Neural progenitor cell (in vitro differentiated cells): Measurements from ENCODE around the gene CARD19. TPM values are rescaled to one million over a fixed set of nuclear protein-coding genes. Genes with fewer than 3 reads are reported as not detected.
A peak's percentile ranks its signal among the peaks of the same experiment; 100 is the strongest.

Experiments used
- DNase-seq: peaks from one replicate; pipeline ENCODE4 v3.0.0-alpha.2; 2016; ENCODE audit warnings: low spot score
- H2AFZ ChIP-seq: fragments of 200-600 bp; sonication (generic); replicated peaks from 2 replicates; pipeline ENCODE4 v1.6.1; 2016; ENCODE audit warnings: antibody characterized with exemption
- H3F3A ChIP-seq: fragments of 200-600 bp; sonication (generic); 2 replicates; pipeline ENCODE4 v1.6.1; 2016; ENCODE audit warnings: antibody characterized with exemption, low read depth
- H3K27ac ChIP-seq: fragments of 200-600 bp; sonication (generic); 2 replicates; pipeline ENCODE4 v1.5.1; 2016; ENCODE audit warnings: mild to moderate bottlenecking
- H3K27me3 ChIP-seq: fragments of 200-600 bp; sonication (generic); 2 replicates; pipeline ENCODE4 v1.6.1; 2016; ENCODE audit warnings: mild to moderate bottlenecking, moderate library complexity
- H3K36me3 ChIP-seq: fragments of 200-600 bp; sonication (generic); 2 replicates; pipeline ENCODE4 v1.5.1; 2016
- H3K4me1 ChIP-seq: fragments of 200-600 bp; sonication (generic); 2 replicates; pipeline ENCODE4 v1.6.1; 2016; ENCODE audit warnings: mixed run types
- H3K4me2 ChIP-seq: fragments of 200-600 bp; sonication (generic); 2 replicates; pipeline ENCODE4 v1.6.1; 2016
- H3K4me3 ChIP-seq: fragments of 200-600 bp; sonication (generic); 2 replicates; pipeline ENCODE4 v1.5.1; 2016
- H3K79me2 ChIP-seq: fragments of 200-600 bp; sonication (generic); 2 replicates; pipeline ENCODE4 v1.6.1; 2016; ENCODE audit warnings: low read depth
- H3K9ac ChIP-seq: fragments of 200-600 bp; sonication (generic); 2 replicates; pipeline ENCODE4 v1.6.1; 2016
- H3K9me3 ChIP-seq: fragments of 200-600 bp; sonication (generic); 2 replicates; pipeline ENCODE4 v1.5.1; 2016; ENCODE audit warnings: low read depth
- H4K20me1 ChIP-seq: fragments of 200-600 bp; sonication (generic); 2 replicates; pipeline ENCODE4 v1.6.1; 2016; ENCODE audit warnings: low read depth
- H3K27ac Mint-ChIP-seq: 3 replicates; pipeline ENCODE4 v1.8.0; 2021; ENCODE audit warnings: mixed read lengths
- H3K27me3 Mint-ChIP-seq: 2 replicates; pipeline ENCODE4 v1.8.0; 2022; ENCODE audit warnings: low read depth, mild to moderate bottlenecking, inconsistent platforms, moderate library complexity, mixed read lengths; ENCODE audit not compliant: insufficient read depth
- H3K36me3 Mint-ChIP-seq: 3 replicates; pipeline ENCODE4 v1.8.0; 2021; ENCODE audit warnings: mixed read lengths
- H3K4me1 Mint-ChIP-seq: 3 replicates; pipeline ENCODE4 v1.8.0; 2021; ENCODE audit warnings: mixed read lengths
- H3K4me3 Mint-ChIP-seq: 3 replicates; pipeline ENCODE4 v1.8.0; 2021; ENCODE audit warnings: mild to moderate bottlenecking, moderate library complexity, mixed read lengths
- H3K9me3 Mint-ChIP-seq: 3 replicates; pipeline ENCODE4 v1.8.0; 2020; ENCODE audit warnings: mixed read lengths
- CTCF ChIP-seq: fragments of 200-600 bp; sonication (generic); IDR thresholded peaks from 2 replicates; pipeline ENCODE4 v1.5.1; 2017; ENCODE audit warnings: antibody characterized with exemption, mild to moderate bottlenecking
- EZH2 ChIP-seq: fragments of 200-600 bp; sonication (generic); IDR thresholded peaks from 2 replicates; pipeline ENCODE4 v1.6.1; 2017; ENCODE audit warnings: antibody characterized with exemption, mild to moderate bottlenecking, moderate library complexity
- EZH2phosphoT487 ChIP-seq: fragments of 200-600 bp; sonication (generic); IDR thresholded peaks from 2 replicates; pipeline ENCODE4 v1.6.1; 2017; ENCODE audit warnings: antibody characterized with exemption
- total RNA-seq: library from RNA; depleted of rRNA; stranded (reverse); fragments of >200 nt; gene quantifications from 2 replicates; pipeline ENCODE4 v1.2.3, GENCODE V29; 2015; ENCODE audit warnings: low replicate concordance

Gene CARD19
- total RNA-seq, 1 donor from 2014 or later: 12.3 TPM

DNA sequence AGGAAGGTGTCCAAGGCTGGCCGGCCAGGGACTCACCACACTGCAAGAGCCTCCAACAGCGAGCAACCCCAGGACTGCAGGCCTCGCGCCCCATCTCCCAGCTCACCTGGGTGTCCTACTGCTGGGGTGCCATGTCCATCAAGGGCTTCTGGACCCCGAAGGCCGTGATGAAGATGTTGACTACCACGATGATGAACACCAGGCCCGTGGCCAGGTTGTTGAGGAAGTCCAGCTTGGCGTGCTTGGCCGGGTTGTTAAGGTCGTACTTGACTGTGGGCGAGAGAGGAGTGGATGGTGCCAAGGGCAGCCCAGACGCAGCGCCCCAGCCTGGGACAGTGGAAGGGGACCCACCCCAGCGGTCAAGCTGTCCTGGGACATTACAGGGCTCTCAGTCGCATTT, 28.8 kb downstream of the CARD19 start:
- Mint-ChIP-seq H3K36me3 (peaks cover 3% of the 10 kb centered on the region), H3K9me3 (no peaks in the 10 kb centered on the region), H3K4me3 (no peak overlapping the region), H3K27ac (peak overlapping the region; percentile 77), H3K4me1 (peaks cover 27% of the 10 kb centered on the region), H3K27me3 (peaks cover 3% of the 10 kb centered on the region)
- Histone ChIP-seq H3K79me2 (no peaks in the 10 kb centered on the region), H3K9me3 (no peaks in the 10 kb centered on the region), H3K4me2 (no peak overlapping the region), H3K36me3 (no peaks in the 10 kb centered on the region), H3K9ac (no peak overlapping the region), H2AFZ (no peak overlapping the region), H3K27me3 (no peaks in the 10 kb centered on the region), H3K4me3 (no peak overlapping the region), H3K4me1 (peaks cover 10% of the 10 kb centered on the region), H3F3A (no peaks in the 10 kb centered on the region), H4K20me1 (no peaks in the 10 kb centered on the region), H3K27ac (no peak overlapping the region)
- DNase-seq: peak; percentile 0
- TF ChIP-seq EZH2 (no peak), CTCF (no peak), EZH2phosphoT487 (no peak)

- no peak overlapping the region for H3K27ac ChIP-seq
- H3K9ac ChIP-seq: no peak overlapping the region
- H3K4me2 ChIP-seq: no peak overlapping the region
- H3F3A ChIP-seq: no peaks in the 10 kb centered on the region
- DNase-seq: no peak
- Mint-ChIP-seq H3K4me1 (peaks cover 23% of the 10 kb centered on the region), H3K9me3 (no peaks in the 10 kb centered on the region), H3K4me3 (no peak overlapping the region), H3K36me3 (peaks cover 3% of the 10 kb centered on the region), H3K27me3 (peaks cover 3% of the 10 kb centered on the region), H3K27ac (no peak overlapping the region)
- no peaks in the 10 kb centered on the region for H3K79me2 ChIP-seq
- H3K9me3 ChIP-seq: no peaks in the 10 kb centered on the region
- no peak overlapping the region for H2AFZ ChIP-seq
- H4K20me1 ChIP-seq: no peaks in the 10 kb centered on the region
- H3K4me3 ChIP-seq: no peak overlapping the region
- TF ChIP-seq CTCF (no peak), EZH2phosphoT487 (no peak), EZH2 (no peak)
- no peaks in the 10 kb centered on the region for H3K36me3 ChIP-seq
- no peaks in the 10 kb centered on the region for H3K27me3 ChIP-seq
- H3K4me1 ChIP-seq: peaks cover 10% of the 10 kb centered on the region
Observed at GRCh38 chr9:93125331-93125894, 29.4 kb downstream of the CARD19 start.

DNA sequence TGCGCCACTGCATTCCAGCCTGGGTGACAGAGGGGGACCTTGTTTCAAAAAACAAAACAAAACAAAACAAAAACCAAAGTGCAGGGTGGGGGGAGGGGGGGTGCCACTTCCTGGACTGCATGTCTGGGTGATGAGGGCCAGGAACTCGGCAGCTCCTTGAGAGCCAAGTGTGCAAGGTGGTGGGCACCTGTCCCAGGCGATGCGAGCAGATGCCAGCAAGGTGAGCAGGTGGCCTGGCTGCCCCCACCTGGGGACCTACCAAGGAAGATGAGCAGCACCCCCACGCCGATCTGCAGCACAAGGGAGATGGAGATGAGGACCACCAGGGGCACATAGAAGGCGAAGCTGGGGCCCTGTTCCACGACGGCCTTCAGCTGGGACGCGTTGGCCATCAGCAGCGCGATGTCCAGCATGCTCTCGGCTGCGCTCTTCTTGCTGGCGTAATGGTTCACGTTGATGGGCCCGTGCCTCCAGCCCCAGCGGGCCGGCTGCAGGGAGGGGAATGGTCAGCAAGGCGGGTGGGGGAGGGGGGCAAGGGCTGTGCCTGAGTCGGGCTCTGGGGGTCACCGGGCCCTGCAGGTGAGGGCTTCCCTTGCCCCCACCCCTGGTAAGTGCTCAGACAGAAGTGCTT, 30.2 kb downstream of the CARD19 start:
- peaks cover 23% of the 10 kb centered on the region for H3K4me1 Mint-ChIP-seq
- no peak for DNase-seq
- TF ChIP-seq CTCF (no peak), EZH2 (no peak), EZH2phosphoT487 (no peak)
- no peak overlapping the region for H3K9ac ChIP-seq
- no peaks in the 10 kb centered on the region for H3K79me2 ChIP-seq
- H3K4me2 ChIP-seq: peak overlapping the region; percentile 22
- no peak overlapping the region for H2AFZ ChIP-seq
- no peaks in the 10 kb centered on the region for H3F3A ChIP-seq
- H3K27ac ChIP-seq: no peak overlapping the region
- H3K4me3 ChIP-seq: no peak overlapping the region
- H3K27me3 ChIP-seq: no peaks in the 10 kb centered on the region
- H3K9me3 ChIP-seq: no peaks in the 10 kb centered on the region
- H3K4me3 Mint-ChIP-seq: no peak overlapping the region
- H3K27ac Mint-ChIP-seq: peak overlapping the region; percentile 74
- H3K36me3 ChIP-seq: no peaks in the 10 kb centered on the region
- H3K36me3 Mint-ChIP-seq: peaks cover 3% of the 10 kb centered on the region
- H4K20me1 ChIP-seq: no peaks in the 10 kb centered on the region
- H3K27me3 Mint-ChIP-seq: peaks cover 3% of the 10 kb centered on the region
- peaks cover 10% of the 10 kb centered on the region for H3K4me1 ChIP-seq
- no peaks in the 10 kb centered on the region for H3K9me3 Mint-ChIP-seq
